Mesothelial cell of epicardium (in vitro differentiated cells): ENCODE results near the gene CFAP46. TPM values are rescaled to one million over a fixed set of nuclear protein-coding genes. Genes with fewer than 3 reads are reported as not detected.
"Not testable (repeated sequence)": the region's sequence is repeated elsewhere in the genome, so short reads cannot be mapped to it uniquely, and the experiment has no call there.

Source experiments
- DNase-seq, 2 experiments: peaks; one replicate each; pipeline ENCODE4 v3.0.0; 2021; ENCODE audit warnings: low spot score in 2 of 2; ENCODE audit not compliant: unreplicated experiment in 2 of 2
- H3K27ac Mint-ChIP-seq: 2 replicates; pipeline ENCODE4 v1.8.0; 2021; ENCODE audit warnings: mixed read lengths
- H3K27me3 Mint-ChIP-seq: 2 replicates; pipeline ENCODE4 v1.8.0; 2021; ENCODE audit warnings: low read depth, mixed read lengths
- H3K36me3 Mint-ChIP-seq: 2 replicates; pipeline ENCODE4 v1.8.0; 2021; ENCODE audit warnings: mixed read lengths
- H3K4me1 Mint-ChIP-seq: 2 replicates; pipeline ENCODE4 v1.8.0; 2021; ENCODE audit warnings: mixed read lengths
- H3K4me3 Mint-ChIP-seq: 2 replicates; pipeline ENCODE4 v1.8.0; 2021; ENCODE audit warnings: mild to moderate bottlenecking, moderate library complexity, mixed read lengths
- H3K9me3 Mint-ChIP-seq: 2 replicates; pipeline ENCODE4 v1.8.0; 2021; ENCODE audit warnings: mixed read lengths
- total RNA-seq: library from RNA; stranded (reverse); gene quantifications from 3 replicates; pipeline ENCODE4 v1.2.1, GENCODE V29; 2021
- TF ChIP-seq, protein P1 (sequence below): fragments of 200-600 bp; sonication (generic); IDR thresholded peaks from one replicate; pipeline ENCODE4 v1.5.0; 2021; ENCODE audit warnings: antibody characterized with exemption; ENCODE audit not compliant: unreplicated experiment

Gene CFAP46
- total RNA-seq, 1 donor from 2014 or later = 3.1 TPM

DNA sequence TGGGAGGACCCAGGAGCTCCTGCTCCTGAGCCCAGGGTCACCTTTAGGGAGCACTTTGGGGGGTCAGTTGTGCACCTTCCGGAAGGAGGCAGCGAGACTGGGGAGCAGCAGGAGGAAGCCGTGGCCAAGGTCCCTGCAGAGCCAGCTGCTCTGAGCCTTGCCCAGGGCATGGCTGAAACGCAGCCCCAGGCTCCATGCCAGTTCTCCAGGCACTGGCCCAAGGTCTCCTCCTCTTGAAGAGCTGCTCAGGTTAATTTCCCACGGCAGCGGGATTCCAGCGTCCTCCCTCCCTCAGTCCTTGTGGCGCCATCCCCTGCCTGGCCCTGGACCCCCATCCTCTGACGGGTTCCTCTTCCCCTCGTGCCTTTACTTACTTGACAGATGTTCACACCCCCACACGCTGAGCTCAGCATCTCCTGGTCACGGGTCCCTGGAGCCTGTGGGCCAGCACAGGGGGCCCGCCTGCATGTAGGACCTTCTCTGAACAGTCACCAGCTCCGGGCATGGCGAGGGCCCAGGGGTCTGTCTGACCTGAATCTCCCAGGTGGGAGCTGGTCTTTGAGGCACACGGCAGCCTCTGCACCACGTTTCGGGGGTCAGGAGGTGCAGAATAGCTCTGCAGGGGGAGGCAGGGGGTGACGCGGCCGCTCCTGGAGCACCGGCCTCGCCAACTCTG lies 16.7 kb upstream of the CFAP46 start:
- no peak overlapping the region for H3K4me3 Mint-ChIP-seq
- no peaks in the 10 kb centered on the region for H3K9me3 Mint-ChIP-seq
- DNase-seq = no peak
- H3K36me3 Mint-ChIP-seq = no peaks in the 10 kb centered on the region
- no peak overlapping the region for H3K27ac Mint-ChIP-seq
- TF ChIP-seq, protein P1, sequence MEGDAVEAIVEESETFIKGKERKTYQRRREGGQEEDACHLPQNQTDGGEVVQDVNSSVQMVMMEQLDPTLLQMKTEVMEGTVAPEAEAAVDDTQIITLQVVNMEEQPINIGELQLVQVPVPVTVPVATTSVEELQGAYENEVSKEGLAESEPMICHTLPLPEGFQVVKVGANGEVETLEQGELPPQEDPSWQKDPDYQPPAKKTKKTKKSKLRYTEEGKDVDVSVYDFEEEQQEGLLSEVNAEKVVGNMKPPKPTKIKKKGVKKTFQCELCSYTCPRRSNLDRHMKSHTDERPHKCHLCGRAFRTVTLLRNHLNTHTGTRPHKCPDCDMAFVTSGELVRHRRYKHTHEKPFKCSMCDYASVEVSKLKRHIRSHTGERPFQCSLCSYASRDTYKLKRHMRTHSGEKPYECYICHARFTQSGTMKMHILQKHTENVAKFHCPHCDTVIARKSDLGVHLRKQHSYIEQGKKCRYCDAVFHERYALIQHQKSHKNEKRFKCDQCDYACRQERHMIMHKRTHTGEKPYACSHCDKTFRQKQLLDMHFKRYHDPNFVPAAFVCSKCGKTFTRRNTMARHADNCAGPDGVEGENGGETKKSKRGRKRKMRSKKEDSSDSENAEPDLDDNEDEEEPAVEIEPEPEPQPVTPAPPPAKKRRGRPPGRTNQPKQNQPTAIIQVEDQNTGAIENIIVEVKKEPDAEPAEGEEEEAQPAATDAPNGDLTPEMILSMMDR = no peak
- peaks cover 18% of the 10 kb centered on the region for H3K4me1 Mint-ChIP-seq
- peaks cover 18% of the 10 kb centered on the region for H3K27me3 Mint-ChIP-seq

GRCh38 chr10:132957981-132958882 lies 15.9 kb upstream of the CFAP46 start:
- no peaks in the 10 kb centered on the region for H3K9me3 Mint-ChIP-seq
- no peak overlapping the region for H3K4me3 Mint-ChIP-seq
- no peak overlapping the region for H3K27ac Mint-ChIP-seq
- peaks cover 23% of the 10 kb centered on the region for H3K27me3 Mint-ChIP-seq
- peaks cover 22% of the 10 kb centered on the region for H3K4me1 Mint-ChIP-seq
- TF ChIP-seq, protein P1 = no peak
- no peak for DNase-seq
- H3K36me3 Mint-ChIP-seq = no peaks in the 10 kb centered on the region

DNA sequence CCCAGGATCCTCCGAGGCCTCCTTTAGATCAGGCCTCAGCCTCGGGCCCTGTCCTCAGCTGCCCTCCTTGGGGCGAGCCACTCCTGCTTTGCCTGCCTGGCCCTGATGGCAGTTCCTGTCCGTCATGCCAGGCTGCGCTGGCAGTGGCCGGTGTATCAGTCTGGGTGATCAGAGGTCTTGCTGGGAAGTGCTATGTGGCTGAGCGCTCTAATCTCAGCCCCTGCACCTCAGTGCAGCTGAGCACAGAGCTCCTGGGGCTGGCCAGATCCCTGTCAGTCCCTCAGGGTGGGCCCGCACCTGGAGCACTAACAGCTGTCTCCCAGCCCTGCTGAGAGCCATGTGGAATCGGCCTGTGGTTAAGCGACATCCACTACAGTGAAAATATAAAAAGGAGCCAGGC lies 14.8 kb upstream of the CFAP46 start:
- TF ChIP-seq, protein P1 = no peak
- Mint-ChIP-seq H3K27ac (no peak overlapping the region), H3K9me3 (no peaks in the 10 kb centered on the region), H3K27me3 (peaks cover 26% of the 10 kb centered on the region), H3K4me1 (peaks cover 16% of the 10 kb centered on the region), H3K4me3 (no peak overlapping the region), H3K36me3 (no peaks in the 10 kb centered on the region)
- no peak for DNase-seq

- not testable (repeated sequence) for H3K27ac Mint-ChIP-seq, H3K36me3 Mint-ChIP-seq, H3K4me3 Mint-ChIP-seq, DNase-seq, H3K9me3 Mint-ChIP-seq
- Mint-ChIP-seq H3K4me1 (peaks cover 12% of the 10 kb centered on the region), H3K27me3 (peaks cover 34% of the 10 kb centered on the region)
Observed at GRCh38 chr10:132956259-132956658, 13.9 kb upstream of the CFAP46 start.

DNA sequence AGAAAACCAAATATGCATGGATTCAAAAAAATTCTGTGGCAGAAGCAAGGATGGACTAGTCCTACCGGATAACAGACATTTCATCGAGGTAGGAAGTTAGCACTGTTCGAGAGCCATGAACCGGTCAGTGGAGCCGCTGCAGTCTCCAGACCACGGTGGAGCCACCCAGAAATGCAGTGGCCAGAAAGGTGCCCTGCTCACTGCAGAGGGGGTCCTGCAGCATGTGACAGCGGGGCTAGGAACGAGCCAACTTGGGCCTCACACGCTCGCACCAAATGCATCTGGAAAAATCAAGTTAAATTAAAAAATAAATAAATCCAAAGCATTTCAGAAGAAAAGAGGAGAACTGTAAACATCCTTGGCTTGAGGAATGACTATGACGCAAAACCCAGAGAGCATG lies 13.1 kb upstream of the CFAP46 start:
- H3K4me3 Mint-ChIP-seq = no peak overlapping the region
- H3K9me3 Mint-ChIP-seq = no peaks in the 10 kb centered on the region
- H3K4me1 Mint-ChIP-seq = peaks cover 16% of the 10 kb centered on the region
- DNase-seq = no peak
- no peaks in the 10 kb centered on the region for H3K36me3 Mint-ChIP-seq
- peaks cover 38% of the 10 kb centered on the region for H3K27me3 Mint-ChIP-seq
- H3K27ac Mint-ChIP-seq = no peak overlapping the region
- TF ChIP-seq, protein P1 = no peak

GRCh38 chr10:132953428-132953827 lies 11.1 kb upstream of the CFAP46 start:
- TF ChIP-seq, protein P1 = no peak
- Mint-ChIP-seq H3K27ac (no peak overlapping the region), H3K36me3 (no peaks in the 10 kb centered on the region), H3K4me1 (peaks cover 26% of the 10 kb centered on the region), H3K4me3 (no peak overlapping the region), H3K27me3 (peaks cover 48% of the 10 kb centered on the region), H3K9me3 (no peaks in the 10 kb centered on the region)
- DNase-seq = no peak
